SK-N-SH treated with all-trans-retinoic acid at 6 μM for 48 hours (cell line): ENCODE results near the gene SMYD3.

Source experiments
- ATAC-seq: fragments of 200-7000 bp; cut with Tn5 transposase; 3 replicates; pipeline ENCODE4 v1.9.1; 2020; ENCODE audit warnings: mild to moderate bottlenecking, moderate library complexity
- ARNTL ChIP-seq: fragments of 450-650 bp; formaldehyde crosslinking; IDR thresholded peaks from 2 replicates; pipeline ENCODE4 v1.5.0; 2020; ENCODE audit warnings: low read depth, mild to moderate bottlenecking, moderate library complexity, borderline replicate concordance
- BACH2 ChIP-seq: fragments of 250-450 bp; sonication (Bioruptor Pico); IDR thresholded peaks from 2 replicates; pipeline ENCODE4 v1.9.0; 2021; ENCODE audit warnings: mild to moderate bottlenecking, borderline replicate concordance
- CREB5 ChIP-seq: fragments of 250-450 bp; sonication (Bioruptor Pico); IDR thresholded peaks from 2 replicates; pipeline ENCODE4 v1.5.1; 2020; ENCODE audit warnings: low read depth, mild to moderate bottlenecking, moderate library complexity
- CSDC2 ChIP-seq: fragments of 250-450 bp; sonication (Bioruptor Pico); IDR thresholded peaks from 2 replicates; pipeline ENCODE4 v1.5.0; 2020; ENCODE audit warnings: mild to moderate bottlenecking, moderate library complexity
- ESRRG ChIP-seq: fragments of 250-450 bp; sonication (Bioruptor Pico); IDR thresholded peaks from 2 replicates; pipeline ENCODE4 v1.6.1; 2021; ENCODE audit warnings: mild to moderate bottlenecking
- ISL1 ChIP-seq: fragments of 250-450 bp; sonication (Bioruptor Pico); IDR thresholded peaks from 2 replicates; pipeline ENCODE4 v2.1.2; 2022; ENCODE audit warnings: mild to moderate bottlenecking, moderate library complexity
- OSR1 ChIP-seq: fragments of 250-450 bp; sonication (Bioruptor Pico); IDR thresholded peaks from 2 replicates; pipeline ENCODE4 v1.8.0; 2022; ENCODE audit warnings: moderate library complexity, mild to moderate bottlenecking, inconsistent platforms
- PPARA ChIP-seq: fragments of 250-450 bp; sonication (Bioruptor Pico); IDR thresholded peaks from 2 replicates; pipeline ENCODE4 v1.5.0; 2020; ENCODE audit warnings: mild to moderate bottlenecking, borderline replicate concordance
- RARB ChIP-seq: fragments of 250-450 bp; sonication (Bioruptor Pico); IDR thresholded peaks from 2 replicates; pipeline ENCODE4 v1.8.0; 2021; ENCODE audit warnings: mild to moderate bottlenecking, moderate library complexity
- SNAI2 ChIP-seq: fragments of 250-450 bp; sonication (Bioruptor Pico); IDR thresholded peaks from 2 replicates; pipeline ENCODE4 v1.5.0; 2020; ENCODE audit warnings: mild to moderate bottlenecking, moderate library complexity
- TCF4 ChIP-seq: fragments of 250-450 bp; sonication (Bioruptor Pico); IDR thresholded peaks from 2 replicates; pipeline ENCODE4 v1.8.0; 2021; ENCODE audit warnings: mild to moderate bottlenecking, moderate library complexity, borderline replicate concordance
- TOX ChIP-seq: fragments of 250-450 bp; sonication (Bioruptor Pico); IDR thresholded peaks from 2 replicates; pipeline ENCODE4 v1.8.0; 2021; ENCODE audit warnings: mild to moderate bottlenecking, moderate library complexity, borderline replicate concordance
- ZFP3 ChIP-seq: fragments of 250-450 bp; sonication (Bioruptor Pico); IDR thresholded peaks from 2 replicates; pipeline ENCODE4 v1.5.0; 2020; ENCODE audit warnings: mild to moderate bottlenecking, moderate library complexity
- ZFP30 ChIP-seq: fragments of 450-650 bp; formaldehyde crosslinking; IDR thresholded peaks from 2 replicates; pipeline ENCODE4 v1.5.0; 2022; ENCODE audit warnings: mild to moderate bottlenecking, moderate library complexity
- ZNF565 ChIP-seq: fragments of 450-650 bp; formaldehyde crosslinking; conservative IDR thresholded peaks from 2 replicates; pipeline ENCODE4 v1.5.0; 2020; ENCODE audit warnings: low read depth, mild to moderate bottlenecking, moderate library complexity
- ZNF8 ChIP-seq: fragments of 450-650 bp; formaldehyde crosslinking; IDR thresholded peaks from 2 replicates; pipeline ENCODE4 v1.5.0; 2020; ENCODE audit warnings: mild to moderate bottlenecking, moderate library complexity
- TF ChIP-seq, protein P1 (sequence below): fragments of 250-450 bp; sonication (Bioruptor Pico); IDR thresholded peaks from 2 replicates; pipeline ENCODE4 v1.8.0; 2020; ENCODE audit warnings: mild to moderate bottlenecking, moderate library complexity, borderline replicate concordance
- TF ChIP-seq, protein P2 (sequence below): fragments of 250-450 bp; sonication (Bioruptor Pico); IDR thresholded peaks from 2 replicates; pipeline ENCODE4 v1.5.0; 2020; ENCODE audit warnings: mild to moderate bottlenecking, moderate library complexity

SMYD3 gene

GRCh38 chr1:246213036-246213435, 294.0 kb downstream of the SMYD3 start (continued):
- TF ChIP-seq CREB5 (CRISPR knock-in tag): no peak
- TF ChIP-seq, protein P1, sequence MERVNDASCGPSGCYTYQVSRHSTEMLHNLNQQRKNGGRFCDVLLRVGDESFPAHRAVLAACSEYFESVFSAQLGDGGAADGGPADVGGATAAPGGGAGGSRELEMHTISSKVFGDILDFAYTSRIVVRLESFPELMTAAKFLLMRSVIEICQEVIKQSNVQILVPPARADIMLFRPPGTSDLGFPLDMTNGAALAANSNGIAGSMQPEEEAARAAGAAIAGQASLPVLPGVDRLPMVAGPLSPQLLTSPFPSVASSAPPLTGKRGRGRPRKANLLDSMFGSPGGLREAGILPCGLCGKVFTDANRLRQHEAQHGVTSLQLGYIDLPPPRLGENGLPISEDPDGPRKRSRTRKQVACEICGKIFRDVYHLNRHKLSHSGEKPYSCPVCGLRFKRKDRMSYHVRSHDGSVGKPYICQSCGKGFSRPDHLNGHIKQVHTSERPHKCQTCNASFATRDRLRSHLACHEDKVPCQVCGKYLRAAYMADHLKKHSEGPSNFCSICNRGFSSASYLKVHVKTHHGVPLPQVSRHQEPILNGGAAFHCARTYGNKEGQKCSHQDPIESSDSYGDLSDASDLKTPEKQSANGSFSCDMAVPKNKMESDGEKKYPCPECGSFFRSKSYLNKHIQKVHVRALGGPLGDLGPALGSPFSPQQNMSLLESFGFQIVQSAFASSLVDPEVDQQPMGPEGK: no peak
- TF ChIP-seq RARB: no peak

DNA sequence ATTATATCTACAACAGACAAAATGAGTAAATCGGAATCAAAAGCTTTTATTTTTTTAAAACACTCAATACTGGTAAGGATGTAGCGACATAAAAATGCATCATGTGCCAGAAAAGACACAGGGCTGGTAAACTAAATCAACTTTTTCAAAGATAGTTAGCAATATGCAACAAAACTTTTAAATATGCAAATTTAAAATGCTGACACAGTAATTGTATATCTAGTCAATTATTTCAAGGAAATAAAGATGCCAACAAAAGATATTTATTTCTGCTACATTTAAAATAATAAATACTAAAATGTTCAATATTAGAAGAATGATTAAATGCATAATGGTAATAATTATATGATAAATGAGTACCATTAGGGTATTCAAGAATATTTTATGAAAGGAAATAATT, 295.1 kb downstream of the SMYD3 start:
- TF ChIP-seq TCF4 (CRISPR knock-in tag) (no peak), ESRRG (no peak), RARB (no peak)
- no peak for ATAC-seq

GRCh38 chr1:246210756-246211155, 296.3 kb downstream of the SMYD3 start:
- TF ChIP-seq CSDC2 (CRISPR knock-in tag) (no peak), ZNF8 (CRISPR knock-in tag) (no peak), OSR1 (CRISPR knock-in tag) (no peak), ZFP30 (no peak), SNAI2 (CRISPR knock-in tag) (no peak), ZNF565 (CRISPR knock-in tag) (no peak), ZFP3 (CRISPR knock-in tag) (no peak), RARB (no peak), ISL1 (CRISPR knock-in tag) (no peak), ESRRG (no peak), PPARA (CRISPR knock-in tag) (no peak)
- TF ChIP-seq, protein P1: no peak
- TF ChIP-seq, protein P2, sequence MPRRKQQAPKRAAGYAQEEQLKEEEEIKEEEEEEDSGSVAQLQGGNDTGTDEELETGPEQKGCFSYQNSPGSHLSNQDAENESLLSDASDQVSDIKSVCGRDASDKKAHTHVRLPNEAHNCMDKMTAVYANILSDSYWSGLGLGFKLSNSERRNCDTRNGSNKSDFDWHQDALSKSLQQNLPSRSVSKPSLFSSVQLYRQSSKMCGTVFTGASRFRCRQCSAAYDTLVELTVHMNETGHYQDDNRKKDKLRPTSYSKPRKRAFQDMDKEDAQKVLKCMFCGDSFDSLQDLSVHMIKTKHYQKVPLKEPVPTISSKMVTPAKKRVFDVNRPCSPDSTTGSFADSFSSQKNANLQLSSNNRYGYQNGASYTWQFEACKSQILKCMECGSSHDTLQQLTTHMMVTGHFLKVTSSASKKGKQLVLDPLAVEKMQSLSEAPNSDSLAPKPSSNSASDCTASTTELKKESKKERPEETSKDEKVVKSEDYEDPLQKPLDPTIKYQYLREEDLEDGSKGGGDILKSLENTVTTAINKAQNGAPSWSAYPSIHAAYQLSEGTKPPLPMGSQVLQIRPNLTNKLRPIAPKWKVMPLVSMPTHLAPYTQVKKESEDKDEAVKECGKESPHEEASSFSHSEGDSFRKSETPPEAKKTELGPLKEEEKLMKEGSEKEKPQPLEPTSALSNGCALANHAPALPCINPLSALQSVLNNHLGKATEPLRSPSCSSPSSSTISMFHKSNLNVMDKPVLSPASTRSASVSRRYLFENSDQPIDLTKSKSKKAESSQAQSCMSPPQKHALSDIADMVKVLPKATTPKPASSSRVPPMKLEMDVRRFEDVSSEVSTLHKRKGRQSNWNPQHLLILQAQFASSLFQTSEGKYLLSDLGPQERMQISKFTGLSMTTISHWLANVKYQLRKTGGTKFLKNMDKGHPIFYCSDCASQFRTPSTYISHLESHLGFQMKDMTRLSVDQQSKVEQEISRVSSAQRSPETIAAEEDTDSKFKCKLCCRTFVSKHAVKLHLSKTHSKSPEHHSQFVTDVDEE (CRISPR knock-in tag): no peak
- ATAC-seq: no peak

GRCh38 chr1:246208105-246208504, 299.0 kb downstream of the SMYD3 start:
- no peak for ATAC-seq

More at GRCh38 chr1:246208105-246208504, 299.0 kb downstream of the SMYD3 start:
- no peak for TF ChIP-seq ZFP30
- no peak for TF ChIP-seq ARNTL
- no peak for TF ChIP-seq TOX
- TF ChIP-seq, protein P2 (CRISPR knock-in tag): no peak
- TF ChIP-seq BACH2 (CRISPR knock-in tag): no peak
- no peak for TF ChIP-seq CSDC2 (CRISPR knock-in tag)
- TF ChIP-seq RARB: no peak
- TF ChIP-seq, protein P1: no peak
